Measurements from ENCODE around the gene PSMF1. TPM values are rescaled to one million over a fixed set of nuclear protein-coding genes. Genes with fewer than 3 reads are reported as not detected.

The PSMF1 gene
- total and polyA plus RNA-seq, 2 of the 13 experiments (the other 11 are each of a cell fraction or from before 2014, with no cell fraction given), result 82.5 to 86.0 TPM

DNA sequence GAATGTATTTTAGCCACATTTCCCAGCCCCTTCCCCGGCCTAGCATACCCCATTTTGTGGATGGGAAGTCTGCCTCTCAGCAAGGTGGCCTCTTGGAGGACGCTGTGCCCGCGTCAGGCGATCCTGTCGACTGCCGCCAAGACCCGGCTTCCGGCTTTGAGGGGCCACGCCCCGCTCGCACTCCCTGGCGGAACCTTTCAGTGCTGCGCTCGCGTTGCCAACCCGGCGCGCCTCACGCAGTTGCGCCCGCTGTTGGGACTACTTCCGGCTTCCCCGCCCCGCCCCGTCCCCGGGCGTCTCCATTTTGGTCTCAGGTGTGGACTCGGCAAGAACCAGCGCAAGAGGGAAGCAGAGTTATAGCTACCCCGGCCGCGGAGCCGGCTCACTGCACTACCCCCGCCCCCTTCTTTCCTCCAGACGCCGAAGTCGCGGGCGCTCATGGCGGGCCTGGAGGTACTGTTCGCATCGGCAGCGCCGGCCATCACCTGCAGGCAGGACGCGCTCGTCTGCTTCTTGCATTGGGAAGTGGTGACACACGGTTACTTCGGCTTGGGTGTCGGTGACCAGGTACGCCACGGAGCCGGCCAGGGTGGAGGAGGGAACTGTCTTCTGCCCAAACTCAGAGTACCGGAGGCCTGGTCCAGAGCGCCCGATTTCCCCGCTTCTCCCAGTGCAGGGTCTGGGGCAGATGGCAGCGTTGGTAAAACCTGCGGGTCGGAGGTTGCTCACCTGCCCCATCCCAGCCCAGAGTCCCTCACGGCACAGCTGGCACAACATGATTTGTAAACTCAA is at the start of gene PSMF1 (continued):
- TF ChIP-seq SATB2 (CRISPR knock-in tag; IDR thresholded peaks at IDR 0.05) (peak; percentile 87), GATAD2A (CRISPR knock-in tag; IDR thresholded peaks at IDR 0.05) (peak; percentile 95), SIX1 (CRISPR knock-in tag; IDR thresholded peaks at IDR 0.05; ENCODE audit: borderline replicate concordance) (no peak), PITX1 (CRISPR knock-in tag; IDR thresholded peaks at IDR 0.05) (peak; percentile 93), ZNF30 (CRISPR knock-in tag; IDR thresholded peaks at IDR 0.05) (0 out of 2 replicates have a peak, but pooled peaks have one; percentile 65), BHLHE40 (IDR thresholded peaks at IDR 0.05; ENCODE audit: low read length) (peak; percentile 77), GTF3A (CRISPR knock-in tag; conservative IDR thresholded peaks at IDR 0.05) (peak; percentile 96), ZNF253 (CRISPR knock-in tag; IDR thresholded peaks at IDR 0.05; ENCODE audit: borderline replicate concordance) (peak; percentile 79; the same call in 1 of the 2 replicates), PBX2 (CRISPR knock-in tag; IDR thresholded peaks at IDR 0.05) (no peak), ZNF772 (CRISPR knock-in tag; IDR thresholded peaks at IDR 0.05) (peak; percentile 100), FOXM1 (CRISPR knock-in tag; IDR thresholded peaks at IDR 0.05) (peak; percentile 83), GPN1 (CRISPR knock-in tag; IDR thresholded peaks at IDR 0.05; ENCODE audit: borderline replicate concordance) (peak; percentile 94), MXD4 (CRISPR knock-in tag; IDR thresholded peaks at IDR 0.05) (peak; percentile 98), ZSCAN12 (CRISPR knock-in tag; IDR thresholded peaks at IDR 0.05) (peak; percentile 92; the same call in 1 of the 2 replicates), FOXK1 (CRISPR knock-in tag; IDR thresholded peaks at IDR 0.05; ENCODE audit: borderline replicate concordance, low read depth) (peak; percentile 99), ZNF280B (CRISPR knock-in tag; IDR thresholded peaks at IDR 0.05; ENCODE audit: borderline replicate concordance) (peak; percentile 98; the same call in 1 of the 2 replicates), ZSCAN30 (CRISPR knock-in tag; IDR thresholded peaks at IDR 0.05) (peak; percentile 99), THAP11 (CRISPR knock-in tag; IDR thresholded peaks at IDR 0.05) (peak; percentile 98), KDM6A (CRISPR knock-in tag; IDR thresholded peaks at IDR 0.05; ENCODE audit: low read depth) (no peak), RBM39 (IDR thresholded peaks at IDR 0.05; ENCODE audit: low read depth, low read length, poor library complexity, severe bottlenecking) (peak; percentile 100)
- TF ChIP-seq, protein P1, sequence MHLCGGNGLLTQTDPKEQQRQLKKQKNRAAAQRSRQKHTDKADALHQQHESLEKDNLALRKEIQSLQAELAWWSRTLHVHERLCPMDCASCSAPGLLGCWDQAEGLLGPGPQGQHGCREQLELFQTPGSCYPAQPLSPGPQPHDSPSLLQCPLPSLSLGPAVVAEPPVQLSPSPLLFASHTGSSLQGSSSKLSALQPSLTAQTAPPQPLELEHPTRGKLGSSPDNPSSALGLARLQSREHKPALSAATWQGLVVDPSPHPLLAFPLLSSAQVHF (CRISPR knock-in tag; IDR thresholded peaks at IDR 0.05), result no peak; the same call in none of the 2 replicates
- TF ChIP-seq, protein P2, sequence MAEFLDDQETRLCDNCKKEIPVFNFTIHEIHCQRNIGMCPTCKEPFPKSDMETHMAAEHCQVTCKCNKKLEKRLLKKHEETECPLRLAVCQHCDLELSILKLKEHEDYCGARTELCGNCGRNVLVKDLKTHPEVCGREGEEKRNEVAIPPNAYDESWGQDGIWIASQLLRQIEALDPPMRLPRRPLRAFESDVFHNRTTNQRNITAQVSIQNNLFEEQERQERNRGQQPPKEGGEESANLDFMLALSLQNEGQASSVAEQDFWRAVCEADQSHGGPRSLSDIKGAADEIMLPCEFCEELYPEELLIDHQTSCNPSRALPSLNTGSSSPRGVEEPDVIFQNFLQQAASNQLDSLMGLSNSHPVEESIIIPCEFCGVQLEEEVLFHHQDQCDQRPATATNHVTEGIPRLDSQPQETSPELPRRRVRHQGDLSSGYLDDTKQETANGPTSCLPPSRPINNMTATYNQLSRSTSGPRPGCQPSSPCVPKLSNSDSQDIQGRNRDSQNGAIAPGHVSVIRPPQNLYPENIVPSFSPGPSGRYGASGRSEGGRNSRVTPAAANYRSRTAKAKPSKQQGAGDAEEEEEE (CRISPR knock-in tag; IDR thresholded peaks at IDR 0.05; ENCODE audit: borderline replicate concordance), result 0 out of 2 replicates have a peak, but pooled peaks have one; percentile 26
- TF ChIP-seq, protein P3, sequence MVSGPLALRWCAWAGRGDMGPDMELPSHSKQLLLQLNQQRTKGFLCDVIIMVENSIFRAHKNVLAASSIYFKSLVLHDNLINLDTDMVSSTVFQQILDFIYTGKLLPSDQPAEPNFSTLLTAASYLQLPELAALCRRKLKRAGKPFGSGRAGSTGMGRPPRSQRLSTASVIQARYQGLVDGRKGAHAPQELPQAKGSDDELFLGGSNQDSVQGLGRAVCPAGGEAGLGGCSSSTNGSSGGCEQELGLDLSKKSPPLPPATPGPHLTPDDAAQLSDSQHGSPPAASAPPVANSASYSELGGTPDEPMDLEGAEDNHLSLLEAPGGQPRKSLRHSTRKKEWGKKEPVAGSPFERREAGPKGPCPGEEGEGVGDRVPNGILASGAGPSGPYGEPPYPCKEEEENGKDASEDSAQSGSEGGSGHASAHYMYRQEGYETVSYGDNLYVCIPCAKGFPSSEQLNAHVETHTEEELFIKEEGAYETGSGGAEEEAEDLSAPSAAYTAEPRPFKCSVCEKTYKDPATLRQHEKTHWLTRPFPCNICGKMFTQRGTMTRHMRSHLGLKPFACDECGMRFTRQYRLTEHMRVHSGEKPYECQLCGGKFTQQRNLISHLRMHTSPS (CRISPR knock-in tag; IDR thresholded peaks at IDR 0.05; ENCODE audit: low read depth), result peak; percentile 79
